HG03558 (cell line): ENCODE results near the gene PRPF38A.

Experiments used
- ATAC-seq: cut with Tn5 transposase; IDR thresholded peaks from one replicate; pipeline ENCODE4 v1.9.1; 2021; ENCODE audit warnings: moderate number of reproducible peaks; ENCODE audit not compliant: unreplicated experiment; ENCODE audit errors: extremely low read depth

The PRPF38A gene

GRCh38 chr1:52454779-52455178 is 50.4 kb downstream of the PRPF38A start:
- no peak for ATAC-seq

GRCh38 chr1:52455686-52456085 is 51.3 kb downstream of the PRPF38A start:
- ATAC-seq: no peak

DNA sequence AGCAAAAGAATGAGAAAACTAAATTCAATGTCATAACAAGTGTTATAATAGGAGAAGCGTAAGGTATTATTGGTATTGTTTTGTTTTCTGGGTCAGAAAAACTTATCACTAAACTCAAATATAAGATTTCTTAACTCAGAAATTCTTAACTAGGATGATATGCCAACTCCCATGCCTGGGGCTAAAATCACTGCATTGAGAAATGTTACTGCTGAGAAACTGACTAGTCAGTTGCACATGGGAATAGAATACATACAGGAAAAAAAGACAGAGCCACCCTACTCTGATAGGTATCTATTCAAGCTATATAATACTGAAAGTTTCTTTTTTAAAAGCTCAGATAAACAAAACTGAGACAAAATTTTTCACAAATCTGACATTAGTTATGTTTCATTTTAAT is 56.3 kb downstream of the PRPF38A start:
- no peak for ATAC-seq

- no peak for ATAC-seq
These were observed 57.4 kb downstream of the PRPF38A start for GRCh38 chr1:52461821-52462220.

- no peak for ATAC-seq
These were observed 59.5 kb downstream of the PRPF38A start for GRCh38 chr1:52463891-52464290.

- ATAC-seq: no peak
These were observed 64.7 kb downstream of the PRPF38A start for GRCh38 chr1:52469108-52469507.
